GM20000 (cell line): ENCODE measurements around the gene SMARCD1.

Source experiments
- DNase-seq: peaks from one replicate; pipeline ENCODE4 v3.0.0; 2012; ENCODE audit warnings: low spot score
- CTCF ChIP-seq: IDR thresholded peaks from 2 replicates; pipeline ENCODE4 v1.5.1; 2012; ENCODE audit warnings: mild to moderate bottlenecking, control low read depth; ENCODE audit errors: extremely low read depth, missing control alignments

The SMARCD1 gene

GRCh38 chr12:50042693-50043092 lies 42.4 kb upstream of the SMARCD1 start:
- no peak for TF ChIP-seq CTCF
- DNase-seq = no peak

- TF ChIP-seq CTCF = no peak
- no peak for DNase-seq
Measured at GRCh38 chr12:50043308-50043707, 41.8 kb upstream of the SMARCD1 start.

- DNase-seq = no peak
- no peak for TF ChIP-seq CTCF
Measured at GRCh38 chr12:50043854-50044253, 41.3 kb upstream of the SMARCD1 start.

GRCh38 chr12:50047693-50048250 lies 37.4 kb upstream of the SMARCD1 start:
- no peak for DNase-seq
- TF ChIP-seq CTCF = no peak

GRCh38 chr12:50049254-50050118 lies 35.7 kb upstream of the SMARCD1 start:
- no peak for DNase-seq
- TF ChIP-seq CTCF = no peak

- TF ChIP-seq CTCF = no peak
Measured at GRCh38 chr12:50050119-50050385, 35.1 kb upstream of the SMARCD1 start.

GRCh38 chr12:50050410-50051098 lies 34.6 kb upstream of the SMARCD1 start:
- TF ChIP-seq CTCF = no peak
- DNase-seq = no peak

More at GRCh38 chr12:50050119-50050385, 35.1 kb upstream of the SMARCD1 start:
- no peak for DNase-seq
